Hepatocyte (in vitro differentiated cells): Measurements from ENCODE around the gene PPP3R2. TPM values are rescaled to one million over a fixed set of nuclear protein-coding genes. Genes with fewer than 3 reads are reported as not detected.
"Not testable (repeated sequence)": the region's sequence is repeated elsewhere in the genome, so short reads cannot be mapped to it uniquely, and the experiment has no call there.

ENCODE experiments used
- DNase-seq: peaks from one replicate; pipeline ENCODE4 v3.0.0-alpha.2; 2016; ENCODE audit warnings: low spot score
- H2AFZ ChIP-seq: fragments of 200-600 bp; sonication (generic); 2 replicates; pipeline ENCODE4 v1.6.0; 2016; ENCODE audit warnings: antibody characterized with exemption, mild to moderate bottlenecking
- H3K27ac ChIP-seq: fragments of 200-600 bp; sonication (generic); 2 replicates; pipeline ENCODE4 v1.5.1; 2016; ENCODE audit warnings: mild to moderate bottlenecking
- H3K27me3 ChIP-seq: fragments of 200-600 bp; sonication (generic); 2 replicates; pipeline ENCODE4 v1.6.1; 2016
- H3K36me3 ChIP-seq: fragments of 200-600 bp; sonication (generic); replicated peaks from 2 replicates; pipeline ENCODE4 v1.5.1; 2016; ENCODE audit warnings: low read depth; ENCODE audit not compliant: insufficient read depth
- H3K4me1 ChIP-seq: fragments of 200-600 bp; sonication (generic); 2 replicates; pipeline ENCODE4 v1.5.1; 2016; ENCODE audit warnings: mild to moderate bottlenecking, moderate library complexity; ENCODE audit not compliant: insufficient read depth
- H3K4me2 ChIP-seq: fragments of 200-600 bp; sonication (generic); 2 replicates; pipeline ENCODE4 v1.6.0; 2016
- H3K4me3 ChIP-seq: fragments of 200-600 bp; sonication (generic); 2 replicates; pipeline ENCODE4 v1.5.1; 2016; ENCODE audit warnings: mild to moderate bottlenecking
- H3K79me2 ChIP-seq: fragments of 200-600 bp; sonication (generic); 2 replicates; pipeline ENCODE4 v1.6.0; 2017; ENCODE audit warnings: mild to moderate bottlenecking
- H3K9me2 ChIP-seq: fragments of 200-600 bp; sonication (generic); replicated peaks from 2 replicates; pipeline ENCODE4 v1.6.0; 2017; ENCODE audit warnings: mild to moderate bottlenecking; ENCODE audit not compliant: insufficient read depth
- H3K9me3 ChIP-seq: fragments of 200-600 bp; sonication (generic); 2 replicates; pipeline ENCODE4 v1.5.1; 2016; ENCODE audit warnings: low read depth, mild to moderate bottlenecking
- H4K20me1 ChIP-seq: fragments of 200-600 bp; sonication (generic); 2 replicates; pipeline ENCODE4 v1.6.0; 2016; ENCODE audit warnings: mild to moderate bottlenecking; ENCODE audit not compliant: insufficient read depth, poor library complexity, severe bottlenecking
- CTCF ChIP-seq: fragments of 200-600 bp; sonication (generic); IDR thresholded peaks from 2 replicates; pipeline ENCODE4 v1.5.1; 2016; ENCODE audit warnings: antibody characterized with exemption, mild to moderate bottlenecking; ENCODE audit not compliant: poor library complexity
- EZH2 ChIP-seq: fragments of 200-600 bp; sonication (generic); IDR thresholded peaks from 2 replicates; pipeline ENCODE4 v1.6.1; 2016; ENCODE audit warnings: antibody characterized with exemption, mild to moderate bottlenecking, borderline replicate concordance
- EZH2phosphoT487 ChIP-seq: fragments of 200-600 bp; sonication (generic); IDR thresholded peaks from one replicate; pipeline ENCODE4 v1.6.1; 2018; ENCODE audit warnings: antibody characterized with exemption, mild to moderate bottlenecking, low read depth, moderate library complexity; ENCODE audit not compliant: unreplicated experiment, severe bottlenecking
- WGBS: methylation state at CpG from one replicate; pipeline ENCODE4 v1.1.6; 2016; ENCODE audit warnings: low lambda C conversion rate; ENCODE audit errors: missing lambda C conversion rate; 5-methylcytosine and 5-hydroxymethylcytosine counted together
- polyA plus RNA-seq: library from polyadenylated mRNA; unstranded; fragments of >200 nt; fragmentation: Nextera tagmentation; extraction: Ambion mirVana; gene quantifications from 2 replicates; pipeline ENCODE4 v1.2.1, GENCODE V29; 2016
- total RNA-seq: library from RNA; depleted of rRNA; stranded (reverse); fragments of >200 nt; gene quantifications from 2 replicates; pipeline ENCODE4 v1.2.3, GENCODE V29; 2014

The PPP3R2 gene
- total and polyA plus RNA-seq, 2 experiments from 2014 or later: not detected

- Histone ChIP-seq H3K27ac (no peak overlapping the region), H3K36me3 (no peaks in the 10 kb centered on the region)
- WGBS: 97% methylated on average over 1 of the region's 1 CpG
Observed at GRCh38 chr9:101562966-101563365, 31.8 kb downstream of the PPP3R2 start.

GRCh38 chr9:101561740-101562139, 33.0 kb downstream of the PPP3R2 start:
- DNase-seq: no peak
- Histone ChIP-seq H3K9me2 (no peaks in the 10 kb centered on the region), H3K79me2 (no peaks in the 10 kb centered on the region), H3K27me3 (no peaks in the 10 kb centered on the region), H2AFZ (no peak overlapping the region), H3K27ac (no peak overlapping the region), H4K20me1 (no peaks in the 10 kb centered on the region), H3K36me3 (no peaks in the 10 kb centered on the region), H3K9me3 (no peaks in the 10 kb centered on the region), H3K4me3 (no peak overlapping the region), H3K4me1 (no peaks in the 10 kb centered on the region), H3K4me2 (no peak overlapping the region)
- TF ChIP-seq EZH2: no peak
- no peak for TF ChIP-seq CTCF
- TF ChIP-seq EZH2phosphoT487: no peak
- WGBS: 92% methylated on average over 1 of the region's 1 CpG

More at GRCh38 chr9:101562966-101563365, 31.8 kb downstream of the PPP3R2 start:
- Histone ChIP-seq H3K4me2 (no peak overlapping the region), H3K79me2 (no peaks in the 10 kb centered on the region), H3K4me3 (no peak overlapping the region), H2AFZ (no peak overlapping the region), H3K9me3 (no peaks in the 10 kb centered on the region), H3K27me3 (no peaks in the 10 kb centered on the region), H4K20me1 (no peaks in the 10 kb centered on the region), H3K9me2 (no peaks in the 10 kb centered on the region), H3K4me1 (no peaks in the 10 kb centered on the region)
- DNase-seq: no peak
- TF ChIP-seq EZH2 (no peak), CTCF (no peak), EZH2phosphoT487 (no peak)

- H4K20me1 ChIP-seq, H2AFZ ChIP-seq, H3K4me1 ChIP-seq, H3K36me3 ChIP-seq, DNase-seq, H3K4me2 ChIP-seq, H3K9me2 ChIP-seq, H3K79me2 ChIP-seq, H3K27me3 ChIP-seq, H3K27ac ChIP-seq, H3K4me3 ChIP-seq, H3K9me3 ChIP-seq: not testable (repeated sequence)
- WGBS: 92% methylated on average over 18 of the region's 18 CpGs
- peak; percentile 22 for TF ChIP-seq CTCF
Observed at GRCh38 chr9:101549472-101550098, 45.2 kb downstream of the PPP3R2 start.
